NCI-H460 (cell line): Measurements from ENCODE around the gene IL2. TPM values are rescaled to one million over a fixed set of nuclear protein-coding genes. Genes with fewer than 3 reads are reported as not detected.

Experiments used
- total RNA-seq: library from RNA; depleted of rRNA; stranded (reverse); fragments of >200 nt; shearing (Covaris generic); gene quantifications from 2 replicates; pipeline ENCODE4 v1.2.3, GENCODE V29; 2014; rRNA removed

IL2 gene
- total RNA-seq, 1 experiment from 2014 or later: not detected

Other genes with a start within 250 kb of the IL2 start
- not detected in 2 replicates for gene ADAD1, start 77.7 kb downstream of the IL2 start, total RNA-seq
- not detected in 2 replicates for gene IL21, start 164.3 kb upstream of the IL2 start, total RNA-seq